Vagina (tissue), 2 donors: ENCODE measurements around the gene OR4Q2. TPM values are rescaled to one million over a fixed set of nuclear protein-coding genes. Genes with fewer than 3 reads are reported as not detected.
"Not testable (repeated sequence)": the region's sequence is repeated elsewhere in the genome, so short reads cannot be mapped to it uniquely, and the experiment has no call there.

Experiments used
- DNase-seq, 2 donors: peaks; one replicate each; pipeline ENCODE4 v3.0.0-alpha.2; 2017; ENCODE audit errors: extremely low spot score in 2 of 2
- H3K27ac ChIP-seq: fragments of 200-600 bp; sonication (generic); one replicate; pipeline ENCODE4 v1.5.1; 2019
- H3K27me3 ChIP-seq: fragments of 200-600 bp; sonication (generic); one replicate; pipeline ENCODE4 v1.5.1; 2019
- H3K36me3 ChIP-seq, 2 donors: fragments of 200-600 bp; sonication (generic); one replicate each; pipeline ENCODE4 v1.5.1; 2017 to 2019
- H3K4me1 ChIP-seq: fragments of 200-600 bp; sonication (generic); one replicate; pipeline ENCODE4 v1.5.1; 2019
- H3K4me3 ChIP-seq, 2 donors: fragments of 200-600 bp; sonication (generic); 1 replicate in 1 of 2; 2 replicates in 1 of 2; pipeline ENCODE4 v1.5.1; 2016 to 2019
- H3K9me3 ChIP-seq: fragments of 200-600 bp; sonication (generic); one replicate; pipeline ENCODE4 v1.5.1; 2019
- POLR2A ChIP-seq, 2 donors: fragments of 450-650 bp; IDR thresholded peaks; one replicate each; pipeline ENCODE4 v1.6.1; 2017; ENCODE audit warnings: antibody characterized with exemption in 2 of 2, mild to moderate bottlenecking in 2 of 2, moderate library complexity in 2 of 2
- POLR2AphosphoS5 ChIP-seq, 2 donors: sonication (generic); formaldehyde crosslinking; IDR thresholded peaks; one replicate each; pipeline ENCODE4 v1.9.0; 2017; ENCODE audit warnings: antibody characterized with exemption in 2 of 2, mild to moderate bottlenecking in 2 of 2, low read depth in 1 of 2; ENCODE audit not compliant: insufficient read depth in 1 of 2
- intact Hi-C: fragments of 100-400 bp; cut with DNase I; formaldehyde crosslinking; loops from one replicate; pipeline ENCODE4 v1.15.1; 2023
- total RNA-seq: library from RNA; depleted of rRNA; stranded (reverse); fragments of >200 nt; gene quantifications from one replicate; pipeline ENCODE4 v1.2.3, GENCODE V29; 2016
- TF ChIP-seq, protein P1 (sequence below), 3 experiments: fragments of 450-650 bp in 2 of 3; fragments of 200-600 bp in 1 of 3; sonication (generic) in 1 of 3; IDR thresholded peaks; one replicate each; pipeline ENCODE4 v1.5.1; 2017 to 2019; ENCODE audit warnings: antibody characterized with exemption in 3 of 3, mild to moderate bottlenecking in 2 of 3, moderate library complexity in 2 of 3

Gene OR4Q2
- not detected for total RNA-seq

- DNase-seq: no peak
- Histone ChIP-seq H3K9me3 (no peaks in the 10 kb centered on the region), H3K4me3 (no peak within 1 kb of the TSS), H3K4me1 (no peaks in the 10 kb centered on the region), H3K36me3 (no peaks in the 10 kb centered on the region), H3K27ac (no peak within 1 kb of the TSS), H3K27me3 (no peaks in the 10 kb centered on the region)
- intact Hi-C loops: no loop called here
- TF ChIP-seq POLR2AphosphoS5 (IDR thresholded peaks at IDR 0.05; ENCODE audit: insufficient read depth in 1 of 2, low read depth in 1 of 2) (no peak), POLR2A (IDR thresholded peaks at IDR 0.05) (no peak)
- TF ChIP-seq, protein P1, sequence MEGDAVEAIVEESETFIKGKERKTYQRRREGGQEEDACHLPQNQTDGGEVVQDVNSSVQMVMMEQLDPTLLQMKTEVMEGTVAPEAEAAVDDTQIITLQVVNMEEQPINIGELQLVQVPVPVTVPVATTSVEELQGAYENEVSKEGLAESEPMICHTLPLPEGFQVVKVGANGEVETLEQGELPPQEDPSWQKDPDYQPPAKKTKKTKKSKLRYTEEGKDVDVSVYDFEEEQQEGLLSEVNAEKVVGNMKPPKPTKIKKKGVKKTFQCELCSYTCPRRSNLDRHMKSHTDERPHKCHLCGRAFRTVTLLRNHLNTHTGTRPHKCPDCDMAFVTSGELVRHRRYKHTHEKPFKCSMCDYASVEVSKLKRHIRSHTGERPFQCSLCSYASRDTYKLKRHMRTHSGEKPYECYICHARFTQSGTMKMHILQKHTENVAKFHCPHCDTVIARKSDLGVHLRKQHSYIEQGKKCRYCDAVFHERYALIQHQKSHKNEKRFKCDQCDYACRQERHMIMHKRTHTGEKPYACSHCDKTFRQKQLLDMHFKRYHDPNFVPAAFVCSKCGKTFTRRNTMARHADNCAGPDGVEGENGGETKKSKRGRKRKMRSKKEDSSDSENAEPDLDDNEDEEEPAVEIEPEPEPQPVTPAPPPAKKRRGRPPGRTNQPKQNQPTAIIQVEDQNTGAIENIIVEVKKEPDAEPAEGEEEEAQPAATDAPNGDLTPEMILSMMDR (IDR thresholded peaks at IDR 0.05): no peak
Observed at GRCh38 chr14:20001863-20002262, at the start of gene OR4Q2. Gene OR4Q2 (plus strand): TSS chr14:20002163.

DNA sequence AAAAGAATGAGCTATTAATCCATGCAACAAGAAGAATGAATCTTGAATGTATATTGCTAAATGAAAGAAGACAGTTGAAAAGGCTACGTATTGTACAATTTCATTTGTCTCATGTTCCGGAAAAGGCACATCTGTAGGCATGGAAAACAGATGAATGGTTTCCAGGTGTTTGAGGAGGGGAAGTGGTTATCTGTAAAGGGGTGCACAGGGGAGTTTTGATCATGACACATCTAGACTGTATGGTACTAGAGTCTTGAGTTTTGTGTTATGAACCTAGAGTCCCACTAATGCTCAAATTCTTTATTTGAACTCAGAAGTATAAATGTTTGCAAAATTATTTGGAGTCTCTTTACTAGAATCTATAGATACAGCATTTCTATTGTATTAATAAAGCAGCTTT lies 32.2 kb upstream of the OR4Q2 start:
- H3K27ac ChIP-seq, H3K4me1 ChIP-seq, H3K36me3 ChIP-seq, H3K9me3 ChIP-seq, DNase-seq, H3K27me3 ChIP-seq, H3K4me3 ChIP-seq, intact Hi-C loops: not testable (repeated sequence)

DNA sequence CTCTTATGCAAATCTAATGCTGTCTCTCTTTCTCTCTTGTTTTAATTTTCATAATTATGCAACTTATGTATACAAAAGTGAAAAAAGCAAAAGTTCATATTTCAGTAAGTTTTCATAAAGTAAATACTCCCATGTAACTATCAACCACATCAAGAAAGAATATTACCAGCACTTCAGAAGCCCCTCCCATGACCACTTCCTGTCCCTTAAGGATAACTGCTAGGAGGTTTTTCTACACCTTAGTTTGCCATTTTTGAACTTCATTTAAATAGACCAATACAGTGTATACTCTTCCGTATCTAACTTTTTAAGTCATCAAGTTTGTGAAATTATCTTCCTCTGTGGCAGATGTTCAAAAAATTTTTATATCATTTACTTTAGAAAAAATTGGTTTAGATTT lies 27.1 kb upstream of the OR4Q2 start:
- no peak overlapping the region for H3K27ac ChIP-seq
- no peak overlapping the region for H3K4me3 ChIP-seq
- intact Hi-C loops: no loop called here
- TF ChIP-seq, protein P1 (IDR thresholded peaks at IDR 0.05): no peak
- no peak for TF ChIP-seq POLR2A (IDR thresholded peaks at IDR 0.05)
- TF ChIP-seq POLR2AphosphoS5 (IDR thresholded peaks at IDR 0.05; ENCODE audit: insufficient read depth in 1 of 2, low read depth in 1 of 2): no peak
- DNase-seq: no peak
- H3K27me3 ChIP-seq: no peaks in the 10 kb centered on the region
- H3K36me3 ChIP-seq: no peaks in the 10 kb centered on the region
- no peaks in the 10 kb centered on the region for H3K9me3 ChIP-seq
- H3K4me1 ChIP-seq: no peaks in the 10 kb centered on the region

GRCh38 chr14:19975291-19975690 lies 26.7 kb upstream of the OR4Q2 start, which contains the start of gene OR4K15:
Gene OR4K15 (plus strand): TSS chr14:19975591. CDS start chr14:19975591, 0 bp downstream.
- no peak for TF ChIP-seq POLR2AphosphoS5 (IDR thresholded peaks at IDR 0.05; ENCODE audit: insufficient read depth in 1 of 2, low read depth in 1 of 2)
- TF ChIP-seq, protein P1 (IDR thresholded peaks at IDR 0.05): no peak
- no peak for TF ChIP-seq POLR2A (IDR thresholded peaks at IDR 0.05)
- no peak within 1 kb of the TSS for H3K4me3 ChIP-seq
- H3K27ac ChIP-seq: no peak within 1 kb of the TSS
- intact Hi-C loops: no loop called here
- no peaks in the 10 kb centered on the region for H3K9me3 ChIP-seq
- no peak for DNase-seq
- H3K4me1 ChIP-seq: no peaks in the 10 kb centered on the region
- no peaks in the 10 kb centered on the region for H3K27me3 ChIP-seq
- no peaks in the 10 kb centered on the region for H3K36me3 ChIP-seq

DNA sequence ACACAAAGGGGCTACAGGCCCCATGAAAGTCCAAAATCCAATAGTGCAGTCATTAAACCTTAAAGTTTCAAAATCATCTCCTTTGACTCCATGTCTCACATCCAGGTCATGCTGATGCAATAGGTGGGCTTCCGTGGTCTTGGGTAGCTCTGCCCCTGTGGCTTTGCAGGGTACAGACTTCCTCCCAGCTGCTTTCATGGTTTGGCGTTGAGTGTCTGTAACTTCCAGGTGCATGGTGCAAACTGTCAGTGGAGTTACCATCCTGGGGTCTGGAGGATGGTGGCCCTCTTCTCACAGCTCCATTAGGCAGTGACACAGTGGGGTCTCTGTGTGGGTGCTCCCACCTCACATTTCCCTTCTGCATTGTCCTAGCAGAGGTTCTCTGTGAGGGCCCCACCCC lies 8.5 kb upstream of the OR4Q2 start:
- no peak for TF ChIP-seq POLR2A (IDR thresholded peaks at IDR 0.05)
- TF ChIP-seq, protein P1 (IDR thresholded peaks at IDR 0.05): no peak
- no peak for TF ChIP-seq POLR2AphosphoS5 (IDR thresholded peaks at IDR 0.05; ENCODE audit: insufficient read depth in 1 of 2, low read depth in 1 of 2)
- Histone ChIP-seq H3K27me3 (no peaks in the 10 kb centered on the region), H3K4me1 (no peaks in the 10 kb centered on the region), H3K27ac (no peak overlapping the region), H3K4me3 (no peak overlapping the region), H3K9me3 (no peaks in the 10 kb centered on the region), H3K36me3 (no peaks in the 10 kb centered on the region)
- no peak for DNase-seq
- intact Hi-C loops: no loop called here

DNA sequence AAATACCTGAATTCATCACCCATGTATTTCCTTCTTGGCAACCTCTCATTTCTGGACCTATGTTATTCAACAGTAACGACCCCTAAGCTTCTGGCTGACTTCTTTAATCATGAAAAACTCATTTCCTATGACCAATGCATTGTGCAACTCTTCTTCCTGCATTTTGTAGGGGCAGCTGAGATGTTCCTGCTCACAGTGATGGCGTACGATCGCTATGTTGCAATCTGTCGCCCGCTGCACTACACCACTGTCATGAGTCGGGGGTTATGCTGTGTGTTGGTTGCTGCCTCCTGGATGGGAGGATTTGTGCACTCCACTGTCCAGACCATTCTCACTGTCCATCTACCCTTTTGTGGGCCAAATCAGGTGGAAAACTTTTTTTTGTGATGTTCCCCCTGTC lies 356 bp downstream of the OR4Q2 start:
- Histone ChIP-seq H3K36me3 (no peaks in the 10 kb centered on the region), H3K27ac (no peak overlapping the region), H3K27me3 (no peaks in the 10 kb centered on the region), H3K9me3 (no peaks in the 10 kb centered on the region), H3K4me3 (no peak overlapping the region), H3K4me1 (no peaks in the 10 kb centered on the region)
- no peak for TF ChIP-seq POLR2A (IDR thresholded peaks at IDR 0.05)
- no peak for TF ChIP-seq POLR2AphosphoS5 (IDR thresholded peaks at IDR 0.05; ENCODE audit: insufficient read depth in 1 of 2, low read depth in 1 of 2)
- TF ChIP-seq, protein P1 (IDR thresholded peaks at IDR 0.05): no peak
- DNase-seq: no peak
- intact Hi-C loops: no loop called here
